ENCODE measurements around the gene HEPHL1.

The HEPHL1 gene

DNA sequence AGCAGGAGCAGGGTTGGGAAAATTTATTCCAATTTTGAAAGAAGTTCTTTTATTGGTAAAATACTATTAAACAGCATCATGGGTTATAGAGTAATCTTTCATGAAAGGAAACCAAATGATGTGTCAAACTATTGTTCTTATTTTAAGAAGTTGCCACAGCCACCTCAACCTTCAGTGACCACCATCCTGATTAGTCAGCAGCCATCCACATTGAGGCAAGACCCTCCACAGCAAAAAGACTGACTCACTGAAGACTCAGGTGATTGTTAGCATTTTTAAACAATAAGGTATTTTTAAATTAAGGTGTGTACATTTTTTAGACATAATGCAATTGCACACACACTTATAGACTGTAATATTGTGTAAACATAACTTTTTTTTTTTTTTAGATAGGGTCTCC lies 3.7 kb upstream of the HEPHL1 start:
- intact Hi-C loops (cut with DNase I), result no loop called here
- DNase-seq, result no peak

GRCh38 chr11:94018721-94019120 lies 2.4 kb upstream of the HEPHL1 start:
- intact Hi-C loops (cut with DNase I), result no loop called here
- no peak for DNase-seq

- no peak for DNase-seq
- intact Hi-C loops (cut with DNase I), result no loop called here
Measured at GRCh38 chr11:94023856-94024255, 2.7 kb downstream of the HEPHL1 start.

DNA sequence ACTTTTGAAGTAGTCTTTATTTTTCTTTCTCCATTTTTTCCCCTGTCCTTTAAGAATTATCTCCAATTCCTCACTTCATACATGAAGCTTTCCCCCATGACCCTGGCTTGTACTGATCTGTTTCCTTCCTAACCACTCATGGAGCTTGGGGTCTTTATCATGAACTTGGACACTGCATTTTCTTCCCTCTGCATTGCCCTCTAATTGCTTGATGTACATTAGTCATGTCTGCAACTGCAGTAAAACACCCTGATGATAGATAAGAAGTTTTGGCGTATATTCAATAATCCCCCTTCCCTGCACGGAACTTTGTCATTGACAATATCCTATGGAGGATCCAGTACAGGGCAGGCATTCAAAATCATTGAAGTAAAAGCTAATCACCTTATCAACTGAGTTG lies 3.4 kb downstream of the HEPHL1 start:
- DNase-seq, result no peak
- intact Hi-C loops (cut with DNase I), result no loop called here

GRCh38 chr11:94025690-94026394 lies 4.7 kb downstream of the HEPHL1 start:
- intact Hi-C loops (cut with DNase I), result no loop called here
- no peak for DNase-seq

DNA sequence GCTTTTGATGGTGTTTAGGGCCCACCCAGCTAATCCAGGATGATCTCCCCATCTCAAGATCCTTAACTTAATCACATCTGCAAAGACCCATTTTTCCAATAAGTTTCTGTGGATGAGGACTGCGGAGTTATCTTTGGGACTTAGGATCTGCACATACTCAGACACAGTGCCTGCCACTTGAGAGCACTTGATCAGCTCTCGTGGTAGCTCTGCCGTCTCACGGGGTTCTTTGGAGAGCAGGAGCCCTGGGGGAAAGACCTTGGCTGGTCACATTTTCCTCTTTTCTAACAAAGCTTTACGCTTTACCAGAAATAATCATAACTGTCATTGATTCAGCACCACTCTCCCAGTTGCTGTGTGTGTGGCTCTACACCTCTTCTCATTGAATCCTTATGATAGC lies 6.1 kb downstream of the HEPHL1 start:
- no peak for DNase-seq
- intact Hi-C loops (cut with DNase I), result no loop called here

DNA sequence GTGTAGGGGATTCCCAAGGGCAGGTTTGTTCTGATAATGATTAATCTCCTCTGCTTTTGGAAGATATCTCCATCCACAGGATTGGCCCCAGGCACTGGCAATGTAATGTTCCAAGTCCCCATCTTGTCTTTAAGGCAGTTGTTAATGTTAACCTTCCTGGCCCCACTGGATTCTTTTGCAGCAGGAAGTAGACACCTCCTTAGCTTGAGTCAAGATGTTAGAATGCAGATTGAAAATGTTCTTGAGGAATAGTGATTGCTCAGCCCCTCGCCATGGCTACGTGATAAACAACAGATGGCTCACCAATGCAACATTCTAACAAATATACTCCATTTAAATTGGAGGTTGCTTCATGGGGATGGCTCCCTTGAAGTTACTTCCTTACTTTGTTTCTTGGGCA lies 7.3 kb downstream of the HEPHL1 start:
- intact Hi-C loops (cut with DNase I), result no loop called here
- no peak for DNase-seq

DNA sequence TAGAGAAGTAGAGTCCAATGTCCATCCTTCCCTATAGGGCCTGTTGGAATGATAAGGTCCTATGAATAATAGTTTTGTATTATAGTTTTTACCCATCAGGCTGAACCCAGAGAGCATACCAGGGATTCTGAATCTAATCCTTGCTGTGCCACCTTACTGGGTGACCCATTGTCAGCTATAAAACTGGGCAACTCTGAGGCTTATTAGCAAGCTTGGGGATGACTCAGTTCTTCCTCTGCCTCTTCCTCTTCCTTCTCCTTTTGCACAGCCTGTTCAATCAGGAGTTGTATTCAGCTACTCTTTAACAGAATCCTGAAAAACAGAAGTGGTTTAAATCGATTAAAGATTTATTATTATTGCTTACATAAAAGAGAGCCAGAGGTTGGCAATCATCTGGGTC lies 8.9 kb downstream of the HEPHL1 start:
- intact Hi-C loops (cut with DNase I), result no loop called here
- no peak for DNase-seq

- DNase-seq, result no peak
- intact Hi-C loops (cut with DNase I), result no loop called here
Measured at GRCh38 chr11:94031625-94032024, 10.5 kb downstream of the HEPHL1 start.

DNA sequence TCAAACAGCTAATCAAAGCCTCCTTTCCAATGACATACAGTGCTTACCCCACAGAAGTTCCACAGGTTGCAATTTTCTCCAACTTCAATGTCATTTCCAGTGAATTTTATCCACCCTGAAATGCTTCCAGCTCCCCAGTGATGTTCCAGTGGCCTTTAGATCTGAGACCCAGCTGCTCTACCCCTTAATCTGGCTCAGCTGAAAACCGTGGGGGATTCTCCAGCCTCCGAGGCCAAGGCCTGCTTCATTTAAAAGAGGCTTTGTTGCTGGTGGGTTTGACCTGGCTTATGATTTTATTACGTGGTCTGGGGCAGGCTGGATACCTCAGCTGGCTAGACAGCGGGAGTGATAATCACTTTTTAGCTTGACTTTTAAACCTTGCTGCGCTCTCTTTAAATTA lies 10.9 kb downstream of the HEPHL1 start:
- no peak for DNase-seq
- intact Hi-C loops (cut with DNase I), result no loop called here

GRCh38 chr11:94032725-94033124 lies 11.6 kb downstream of the HEPHL1 start:
- no peak for DNase-seq
- intact Hi-C loops (cut with DNase I), result no loop called here

DNA sequence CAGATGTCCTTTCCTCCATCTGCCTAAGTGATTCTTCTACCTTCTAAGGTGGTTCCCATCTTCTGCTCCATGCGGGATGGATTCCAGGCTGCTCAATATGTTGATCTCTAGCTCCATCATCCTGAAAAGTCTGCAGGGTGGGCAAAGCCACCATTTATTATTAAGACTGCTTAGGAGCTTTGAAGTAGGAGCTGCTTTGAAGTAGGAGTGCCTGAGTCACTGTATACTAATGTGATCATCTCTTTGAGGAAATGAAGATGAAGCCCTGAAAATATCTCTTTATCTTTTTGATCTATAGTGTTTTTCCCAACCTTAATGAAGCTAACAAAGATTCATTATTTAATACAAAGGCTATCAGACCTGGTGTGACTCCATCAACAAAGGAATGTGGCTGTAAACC lies 13.1 kb downstream of the HEPHL1 start:
- DNase-seq, result no peak
- intact Hi-C loops (cut with DNase I), result no loop called here

- no peak for DNase-seq
- intact Hi-C loops (cut with DNase I), result no loop called here
Measured at GRCh38 chr11:94036096-94036495, 14.9 kb downstream of the HEPHL1 start.

DNA sequence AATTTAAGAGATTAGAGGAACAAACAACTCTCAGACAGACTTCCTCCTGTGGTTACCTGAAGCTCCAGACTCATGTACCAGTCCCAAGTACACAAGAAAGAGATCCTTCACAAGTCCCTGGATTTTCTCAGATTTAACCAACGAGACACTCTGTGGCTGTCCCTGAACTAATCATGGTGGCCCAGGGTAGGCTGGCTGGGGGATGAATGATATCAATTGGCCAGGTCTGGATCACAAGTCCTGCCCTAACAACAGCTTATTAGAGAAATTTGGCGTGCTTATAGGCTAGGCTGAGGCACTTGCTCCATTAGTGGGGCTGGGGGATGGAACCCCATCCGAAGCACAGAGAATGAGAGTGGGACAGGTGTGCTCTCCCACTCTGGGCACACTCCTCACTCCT lies 22.1 kb downstream of the HEPHL1 start:
- intact Hi-C loops (cut with DNase I), result no loop called here
- DNase-seq, result no peak

GRCh38 chr11:94046796-94047195 lies 25.6 kb downstream of the HEPHL1 start:
- no peak for DNase-seq
- intact Hi-C loops (cut with DNase I), result no loop called here

- intact Hi-C loops (cut with DNase I), result no loop called here
- DNase-seq, result no peak
Measured at GRCh38 chr11:94048032-94048709, 27.0 kb downstream of the HEPHL1 start.

DNA sequence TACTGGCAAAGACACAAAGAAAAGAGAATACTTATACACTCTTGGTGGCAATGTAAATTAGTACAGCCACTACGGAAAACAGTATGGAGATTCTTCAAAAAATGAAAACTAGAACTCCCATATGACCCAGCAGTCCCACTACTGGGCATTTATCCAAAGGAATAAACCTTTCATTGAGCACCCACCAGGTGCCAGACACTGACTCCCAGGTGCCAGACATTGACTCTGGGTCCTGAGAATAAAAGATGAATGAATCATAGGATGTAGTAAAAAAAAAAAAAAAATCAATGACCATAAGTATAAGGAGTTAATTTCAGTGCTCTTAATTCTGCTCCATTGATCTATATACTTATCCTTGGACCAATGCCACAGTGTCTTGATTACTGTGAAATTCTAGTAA lies 28.2 kb downstream of the HEPHL1 start:
- intact Hi-C loops (cut with DNase I), result no loop called here

GRCh38 chr11:94058630-94059029 lies 37.5 kb downstream of the HEPHL1 start:
- no peak for DNase-seq
- intact Hi-C loops (cut with DNase I), result no loop called here

More for the DNA sequence above, 28.2 kb downstream of the HEPHL1 start:
- no peak for DNase-seq

DNA sequence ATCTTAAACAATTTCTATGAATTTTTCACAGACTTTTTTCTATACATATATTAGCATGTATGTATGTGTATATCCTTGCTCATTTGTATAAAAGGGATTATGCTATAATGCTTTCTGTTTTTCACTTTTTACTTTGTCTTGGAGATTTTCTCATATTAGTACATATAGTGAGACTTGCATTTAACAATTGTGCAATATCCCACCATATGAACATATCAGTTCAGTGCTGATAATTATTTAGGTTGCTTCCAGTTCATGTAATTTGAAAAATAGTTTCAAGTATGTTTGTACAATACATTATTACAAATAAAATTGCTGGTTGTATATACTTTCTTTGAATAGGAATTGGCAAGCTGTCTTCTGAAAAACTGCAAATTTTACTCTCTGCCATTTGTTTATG lies 37.9 kb downstream of the HEPHL1 start:
- DNase-seq, result no peak
- intact Hi-C loops (cut with DNase I), result no loop called here

- DNase-seq, result no peak
- intact Hi-C loops (cut with DNase I), result no loop called here
Measured at GRCh38 chr11:94060401-94060800, 39.2 kb downstream of the HEPHL1 start.

DNA sequence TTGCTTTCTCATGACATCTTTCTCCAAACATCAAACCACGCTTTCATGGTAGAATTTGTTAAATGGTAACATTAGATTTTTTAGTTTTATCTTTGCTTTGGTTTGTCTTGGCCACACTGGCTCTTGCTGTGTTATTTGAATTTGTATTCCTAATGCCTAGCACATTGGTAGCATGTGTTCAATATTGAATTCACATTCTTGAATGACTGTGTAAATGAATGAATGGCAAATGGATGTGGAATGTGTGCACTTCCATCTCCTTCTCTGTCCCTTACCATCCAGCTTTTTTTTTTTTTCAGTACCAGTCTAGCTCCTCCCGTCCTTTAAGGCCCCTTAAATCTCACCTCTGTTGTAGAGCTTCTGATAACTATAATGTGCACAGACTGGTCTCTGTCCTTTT lies 41.2 kb downstream of the HEPHL1 start:
- intact Hi-C loops (cut with DNase I), result no loop called here
- no peak for DNase-seq

GRCh38 chr11:94066901-94067429 lies 45.8 kb downstream of the HEPHL1 start:
- intact Hi-C loops (cut with DNase I), result no loop called here
- no peak for DNase-seq
